ENCODE measurements around the gene TPBG.

DNA sequence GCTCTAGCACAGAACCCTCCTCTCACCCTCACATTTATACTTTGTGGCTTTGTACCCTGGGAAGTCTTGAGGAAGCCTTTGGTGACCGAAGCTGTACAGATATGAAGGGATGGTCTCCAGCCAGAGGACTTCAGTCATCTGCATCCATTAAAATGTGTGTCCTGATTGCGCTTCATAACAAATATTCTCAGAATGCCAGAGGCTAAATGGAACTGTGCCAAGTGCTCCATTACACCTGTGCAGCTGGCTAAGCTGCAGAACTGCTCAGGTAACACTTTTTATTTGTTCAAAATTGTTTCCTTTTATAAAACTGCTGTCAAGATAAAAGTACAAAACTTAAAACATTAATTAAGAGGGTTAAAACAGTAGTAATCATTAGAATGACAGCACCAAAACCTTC, 22.3 kb downstream of the TPBG start:
- TF ChIP-seq ZNF274 (IDR thresholded peaks at IDR 0.05; ENCODE audit: low read depth, low read length) (no peak), SUZ12 (IDR thresholded peaks at IDR 0.05; ENCODE audit: extremely low read depth, insufficient read depth, insufficient read length) (no peak)
